Activated CD4-positive, alpha-beta T cell treated with anti-CD3 and anti-CD28 coated beads for 1 hour (primary cell): ENCODE results near the gene STOML1.

Experiments
- DNase-seq: peaks from one replicate; pipeline ENCODE4 v3.0.0-alpha.2; 2020

STOML1 gene

DNA sequence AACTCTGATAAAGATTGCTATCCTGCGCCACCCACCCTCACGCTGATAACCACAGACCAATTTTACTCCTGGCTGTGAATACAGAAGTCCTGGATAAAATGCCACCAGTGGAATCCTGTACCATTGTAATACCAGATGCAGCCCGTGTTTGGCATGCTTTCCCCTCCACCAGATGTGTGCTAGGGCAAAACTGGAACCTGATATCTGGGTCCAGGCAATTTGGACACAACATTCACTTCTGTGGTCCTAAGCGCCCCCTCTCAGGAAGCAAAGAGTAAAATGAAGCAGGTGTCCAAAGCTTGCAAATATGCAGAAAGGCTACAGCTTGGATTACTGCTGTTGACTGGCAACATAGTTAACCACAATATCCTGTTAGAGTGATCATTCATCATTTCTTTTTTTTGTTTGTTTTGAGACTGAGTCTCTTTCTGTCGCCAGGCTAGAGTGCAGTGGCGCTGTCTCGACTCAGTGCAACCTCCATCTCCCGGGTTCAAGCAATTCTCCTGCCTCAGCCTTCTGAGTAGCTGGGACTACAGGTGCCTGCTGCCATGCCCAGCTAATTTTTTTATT, 33.0 kb downstream of the STOML1 start:
- DNase-seq: no peak

DNA sequence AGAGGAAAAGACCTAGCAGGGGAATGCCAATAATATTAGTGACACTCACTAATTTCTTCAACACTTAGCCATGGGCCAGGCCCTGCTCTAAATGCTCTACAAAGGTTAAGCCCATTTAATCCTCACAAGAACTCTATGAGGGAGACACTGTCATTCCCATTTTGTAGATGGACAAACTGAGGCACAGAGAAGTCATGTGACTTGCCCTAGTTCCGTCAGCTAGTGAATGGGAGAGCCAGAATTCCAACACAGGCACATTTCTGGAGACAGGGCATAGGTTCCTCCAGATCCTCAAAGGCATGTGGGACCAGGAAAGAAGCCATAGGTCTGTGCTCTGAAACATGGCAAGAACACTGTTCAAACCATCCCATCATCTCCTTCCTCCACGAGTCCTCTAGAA, 34.3 kb downstream of the STOML1 start:
- no peak for DNase-seq

GRCh38 chr15:73957276-73957675, 34.8 kb downstream of the STOML1 start:
- no peak for DNase-seq

DNA sequence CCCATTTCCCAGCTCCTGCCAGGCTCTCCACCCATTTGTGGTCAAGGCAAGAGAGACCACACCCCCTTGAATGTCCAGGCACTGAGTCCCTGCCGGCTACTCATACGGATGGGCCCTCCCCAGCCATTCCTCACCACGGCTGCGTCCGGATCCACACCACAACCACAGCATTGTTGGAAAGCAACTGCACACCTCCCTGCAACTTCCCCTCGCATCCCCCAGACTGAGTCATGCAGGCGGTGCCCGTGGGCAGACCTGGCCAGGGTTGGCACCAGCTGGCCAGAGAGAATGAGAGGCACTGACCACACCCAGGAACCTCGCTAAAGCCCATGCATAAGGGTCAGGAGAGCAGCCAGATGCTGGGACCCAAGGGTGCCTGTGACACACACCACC, 35.4 kb downstream of the STOML1 start:
- DNase-seq: no peak

DNA sequence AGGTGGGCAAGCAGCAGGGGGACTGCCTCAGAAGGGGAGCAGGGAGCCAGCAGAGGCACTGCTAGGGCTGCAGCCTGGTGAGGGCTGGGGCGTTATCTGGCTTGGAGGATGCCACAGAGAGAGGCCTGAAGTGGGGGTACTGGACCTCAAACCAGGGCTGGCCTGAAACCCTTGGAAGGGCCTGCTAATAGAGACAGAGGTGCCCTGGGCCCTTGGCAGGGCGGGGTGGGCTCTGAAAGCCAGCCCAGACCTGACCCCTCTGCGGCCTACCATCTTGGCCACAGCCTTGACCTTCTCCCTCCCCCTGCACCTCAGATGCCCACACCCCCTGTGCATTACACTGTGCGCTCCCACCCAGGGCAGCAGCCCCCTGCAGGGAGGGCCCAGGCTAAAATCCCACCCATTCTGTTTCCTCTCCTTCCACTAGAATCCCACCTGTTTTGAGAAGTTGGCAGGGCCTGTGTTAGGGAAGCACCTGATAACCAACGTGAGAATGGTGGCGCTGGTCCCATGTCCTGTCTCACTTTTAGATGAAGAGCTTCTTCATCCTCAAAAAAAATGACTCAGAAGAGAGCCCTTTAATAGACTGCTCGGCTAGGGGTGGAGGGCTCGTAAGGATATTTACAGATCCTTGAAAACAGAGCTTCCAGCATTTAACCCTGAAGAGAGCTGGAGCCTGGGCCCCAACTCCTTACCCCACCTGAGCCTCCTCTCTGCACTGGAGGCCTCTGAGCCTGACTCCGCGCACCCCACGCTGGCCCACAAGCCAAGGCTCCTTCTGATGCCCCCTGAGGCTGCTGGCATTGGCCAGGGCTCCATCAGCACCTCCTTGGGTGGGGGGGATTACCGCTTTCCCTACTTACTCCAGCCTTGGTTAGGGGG, 36.0 kb downstream of the STOML1 start:
- DNase-seq: no peak

DNA sequence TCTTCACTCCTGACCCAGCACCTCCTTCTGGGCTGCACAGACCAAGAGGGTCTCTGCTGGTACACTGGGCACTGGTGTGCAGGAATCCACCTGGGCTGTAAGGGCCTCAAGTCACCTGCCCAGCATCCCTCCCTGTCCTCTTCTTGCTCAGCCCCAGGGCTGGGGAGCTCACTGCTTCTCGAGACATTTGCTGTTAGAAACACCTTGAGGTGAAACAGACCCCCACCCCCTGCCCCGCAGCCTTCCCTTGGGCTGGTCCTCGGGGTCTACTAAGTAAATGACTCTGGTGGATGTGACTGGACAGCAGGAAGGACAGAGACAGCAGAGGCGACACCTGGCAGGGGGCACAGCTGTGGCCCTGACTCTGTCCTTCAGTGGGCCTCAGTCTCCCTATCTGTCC, 36.8 kb downstream of the STOML1 start:
- DNase-seq: no peak

DNA sequence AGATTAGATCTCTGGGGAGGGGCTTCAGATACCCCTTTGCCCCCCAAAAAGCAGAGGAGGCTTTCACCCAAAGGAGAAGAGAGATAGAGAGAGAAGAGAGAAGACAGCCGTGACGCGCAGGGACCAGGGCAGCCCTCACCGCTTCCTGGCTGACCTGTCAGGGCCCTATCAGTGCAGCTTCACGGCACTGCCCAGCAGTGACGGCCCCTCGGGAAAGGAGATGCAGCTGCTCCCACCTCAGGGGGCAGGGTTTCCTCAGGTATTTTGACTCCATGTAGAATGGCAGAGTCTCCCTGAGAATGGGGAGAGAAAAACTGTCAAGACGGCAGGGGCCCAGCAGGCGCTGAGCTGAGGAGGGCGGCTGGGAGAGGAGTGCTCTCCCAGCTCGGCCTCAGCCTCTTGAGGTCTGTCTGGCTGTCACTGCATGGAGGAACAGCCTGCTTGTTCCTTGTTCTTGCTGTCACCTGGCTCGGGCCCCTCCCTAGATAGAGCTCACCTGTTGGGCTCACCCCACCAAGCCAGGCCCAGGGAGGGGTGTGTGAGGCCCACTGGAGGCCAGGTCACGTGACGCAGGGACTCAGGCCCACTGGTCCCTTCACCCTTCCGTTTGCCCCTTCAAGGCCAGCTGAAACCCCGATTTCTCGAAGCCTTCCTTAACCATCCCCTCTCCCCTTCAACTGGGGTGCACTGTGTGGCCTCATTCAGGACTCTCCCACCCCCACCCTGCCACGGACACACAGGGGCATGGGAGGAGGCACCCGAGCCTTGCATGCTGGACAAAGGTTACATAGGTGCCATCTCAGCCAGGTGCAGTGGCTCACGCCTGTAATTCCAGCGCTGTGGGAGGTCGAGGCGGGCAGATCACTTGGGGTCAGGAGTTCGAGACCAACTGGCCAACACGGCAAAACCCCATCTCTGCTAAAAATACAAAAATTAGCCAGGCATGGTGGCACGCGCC, 37.6 kb downstream of the STOML1 start:
- no peak for DNase-seq

GRCh38 chr15:73952913-73953750, 39.0 kb downstream of the STOML1 start:
- DNase-seq: no peak

DNA sequence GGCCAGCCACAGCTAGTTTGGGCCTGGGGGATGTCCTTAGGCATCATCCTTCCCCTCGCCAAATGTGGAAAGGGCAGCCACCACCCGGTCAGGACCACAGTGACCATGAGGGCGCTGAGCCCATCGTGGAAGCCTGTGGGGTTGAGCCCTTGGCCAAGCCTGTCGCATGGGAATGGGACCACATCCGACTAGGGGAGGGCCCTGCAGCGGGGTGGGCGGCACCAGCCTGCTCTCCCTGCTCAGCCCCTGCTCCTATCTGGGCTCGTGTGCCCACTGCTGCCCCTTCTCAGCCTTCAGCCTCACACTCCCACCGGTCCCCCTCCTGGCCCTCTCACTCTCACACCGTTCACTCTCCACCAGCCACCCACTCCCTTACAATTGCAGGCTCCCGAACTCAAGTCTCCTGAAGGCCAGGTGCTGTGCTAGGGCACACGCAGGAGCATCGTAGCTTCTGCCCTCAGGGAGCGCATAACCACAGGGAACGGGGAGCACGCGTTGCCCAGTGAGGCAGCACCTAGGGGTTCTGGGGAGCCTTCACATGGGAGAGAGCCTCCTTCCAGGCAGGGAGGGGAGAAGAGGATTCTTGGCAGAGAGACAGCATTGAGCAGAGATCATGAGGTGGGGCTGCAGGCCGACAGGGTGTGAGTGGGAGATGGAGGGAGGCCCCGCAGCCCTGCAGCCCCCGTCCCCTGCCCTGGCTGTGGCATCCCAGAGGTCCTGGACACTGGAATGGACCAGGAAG, 39.8 kb downstream of the STOML1 start:
- DNase-seq: no peak

GRCh38 chr15:73951601-73952000, 40.5 kb downstream of the STOML1 start:
- DNase-seq: no peak

DNA sequence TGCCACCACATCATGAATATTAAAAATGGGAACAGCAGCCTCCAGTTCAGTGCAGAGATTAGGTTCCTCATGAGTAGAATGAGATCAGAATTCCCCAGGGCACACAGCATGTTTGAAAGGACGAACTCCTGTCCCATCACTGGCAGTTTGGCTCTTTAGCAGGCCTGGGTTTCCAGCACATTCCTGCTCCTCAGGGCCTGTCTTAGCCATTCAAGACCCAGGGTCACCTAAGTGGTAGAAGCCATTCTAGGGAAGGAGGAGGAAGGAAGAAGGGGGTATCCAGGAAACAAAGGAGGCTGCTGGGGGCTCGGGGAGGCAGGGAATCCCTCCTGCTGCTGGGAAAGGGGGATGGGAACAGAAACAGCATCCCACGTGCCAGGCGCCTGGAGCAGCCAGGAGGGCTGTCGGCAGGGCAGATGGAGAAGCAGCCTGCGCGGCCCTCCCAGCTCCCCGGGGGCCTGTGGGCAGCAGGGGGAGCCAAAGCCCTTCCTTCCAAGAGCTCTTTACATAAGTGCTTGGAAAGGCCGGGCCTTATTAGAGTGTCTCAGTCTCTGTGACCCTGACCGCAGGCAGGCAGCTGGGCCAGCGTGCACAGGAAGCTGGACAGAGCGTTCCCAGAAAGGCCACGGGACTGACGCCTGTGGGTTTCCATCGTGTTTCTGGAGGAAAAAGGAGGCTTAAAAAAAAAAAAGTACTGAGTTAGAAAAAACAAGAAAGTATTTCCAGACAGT, 41.1 kb downstream of the STOML1 start:
- peak; percentile 60 for DNase-seq

DNA sequence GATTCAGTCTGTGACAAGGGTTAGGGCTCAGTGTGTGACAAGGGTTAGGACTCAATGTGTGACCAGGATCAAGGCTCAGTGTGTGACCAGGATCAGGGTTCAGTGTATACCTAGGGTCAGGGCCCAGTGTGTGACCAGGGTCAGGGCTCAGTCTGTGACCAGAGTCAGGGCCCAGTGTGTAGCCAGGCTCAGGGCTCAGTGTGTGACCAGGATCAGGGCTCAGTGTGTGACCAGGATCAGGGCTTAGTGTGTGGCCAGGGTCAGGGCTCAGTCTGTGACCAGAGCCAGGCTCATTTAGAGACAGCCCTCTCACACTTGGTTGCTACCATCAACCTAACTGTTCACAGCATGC, 41.6 kb downstream of the STOML1 start:
- DNase-seq: no peak

DNA sequence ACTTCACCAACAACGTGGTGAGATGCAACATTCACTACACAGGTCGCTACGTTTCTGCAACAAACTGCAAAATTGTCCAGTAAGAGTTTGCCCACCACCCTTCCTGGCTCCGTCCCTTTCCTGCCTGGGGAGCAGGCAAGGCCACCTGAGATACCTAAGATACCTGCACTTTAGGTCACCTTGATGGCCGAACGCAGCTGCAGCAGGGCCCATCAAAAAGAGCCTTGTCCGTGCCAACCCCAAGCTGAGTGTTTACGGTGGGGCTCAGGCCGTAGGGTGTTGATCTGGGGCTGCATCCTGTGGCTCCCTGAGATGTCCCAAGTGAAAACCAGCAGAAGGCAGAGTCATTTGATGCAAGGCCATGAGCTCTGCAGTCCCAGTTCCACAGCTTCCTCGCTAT, 42.6 kb downstream of the STOML1 start:
- DNase-seq: no peak

DNA sequence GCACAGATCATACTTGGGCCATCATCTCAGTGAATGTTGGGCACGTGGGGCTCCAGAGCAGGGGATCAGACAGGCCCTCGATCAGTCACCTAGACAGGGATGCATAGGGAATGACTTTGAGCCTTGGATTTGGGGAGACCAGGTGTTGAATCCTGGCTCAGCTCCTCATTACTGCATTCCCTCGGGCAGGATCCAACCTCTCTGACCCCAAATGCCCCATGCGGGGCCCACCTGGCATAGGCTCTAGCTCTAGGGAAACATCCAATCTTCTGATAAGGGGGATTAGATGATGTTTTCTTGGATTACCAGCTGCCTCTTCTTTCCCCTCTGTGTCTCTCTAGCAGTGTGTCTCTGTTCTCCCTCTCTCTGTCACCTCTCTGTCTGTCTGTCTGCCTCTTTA, 43.1 kb downstream of the STOML1 start:
- no peak for DNase-seq

- DNase-seq: no peak
These were observed 43.7 kb downstream of the STOML1 start for GRCh38 chr15:73948396-73948795.

DNA sequence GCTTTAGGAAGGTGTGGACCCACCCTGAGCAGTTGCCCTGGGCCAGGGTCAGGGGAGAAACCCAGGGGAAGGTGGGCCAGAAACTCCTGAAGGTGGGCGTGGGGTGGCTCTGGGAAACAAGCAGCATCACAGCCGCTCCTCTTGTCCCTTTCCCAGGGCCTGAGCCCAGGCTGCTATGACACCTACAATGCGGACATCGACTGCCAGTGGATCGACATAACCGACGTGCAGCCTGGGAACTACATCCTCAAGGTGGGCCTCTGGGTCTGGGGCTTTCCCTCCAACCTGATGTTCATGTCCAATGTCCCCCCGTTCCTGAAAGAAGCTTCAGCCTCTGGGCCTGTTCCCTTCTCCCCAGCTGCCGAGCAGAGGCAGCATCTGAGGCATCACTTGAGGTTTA, 44.4 kb downstream of the STOML1 start:
- DNase-seq: no peak

GRCh38 chr15:73946795-73947370, 45.2 kb downstream of the STOML1 start:
- DNase-seq: no peak

DNA sequence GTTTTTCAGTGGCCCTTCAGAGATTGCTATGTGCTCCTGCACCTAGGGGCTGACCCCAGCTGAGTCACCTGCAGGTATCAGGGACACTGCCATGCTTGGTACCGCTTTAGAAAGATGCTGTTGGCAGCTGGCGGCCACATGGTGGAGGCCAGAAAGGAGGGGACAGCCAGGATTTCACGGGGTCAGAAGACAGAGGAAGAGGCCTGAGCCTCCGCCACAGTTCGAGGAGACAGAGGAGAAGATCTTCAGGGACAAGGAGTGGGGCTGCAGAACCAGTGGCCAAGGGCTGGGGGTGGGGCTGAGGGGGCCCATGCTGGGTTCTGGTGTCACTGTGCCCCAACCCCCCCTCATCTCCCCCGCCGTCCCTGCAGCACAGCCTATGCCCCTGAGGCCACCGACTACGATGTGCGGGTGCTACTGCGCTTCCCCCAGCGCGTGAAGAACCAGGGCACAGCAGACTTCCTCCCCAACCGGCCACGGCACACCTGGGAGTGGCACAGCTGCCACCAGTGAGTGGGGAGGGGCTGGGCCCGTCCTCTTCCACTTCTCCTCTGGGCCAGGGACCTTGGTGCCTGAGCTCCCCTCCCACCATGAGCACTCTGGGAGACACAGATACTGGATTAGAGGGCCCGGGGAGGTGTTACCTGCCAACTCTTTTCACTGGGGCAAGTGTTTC, 45.9 kb downstream of the STOML1 start:
- DNase-seq: no peak

DNA sequence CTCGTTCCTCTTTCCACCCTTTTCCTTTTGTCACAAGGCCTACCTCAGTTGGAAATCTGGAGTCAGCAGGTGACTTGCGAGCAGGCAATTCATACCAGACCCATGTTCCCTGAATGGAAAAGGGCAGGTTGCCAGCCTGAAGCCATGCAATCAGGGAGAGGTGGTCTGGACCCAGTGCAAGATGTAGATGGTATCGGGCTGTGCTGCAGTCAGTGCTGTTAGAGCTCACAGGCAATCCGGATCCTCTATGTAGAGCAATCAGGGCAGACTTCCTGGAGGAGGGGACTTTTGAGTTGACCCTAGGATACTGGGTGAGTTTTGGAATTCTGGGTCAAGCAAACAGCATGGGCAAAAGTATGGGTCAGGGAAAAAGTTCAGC, 47.0 kb downstream of the STOML1 start:
- no peak for DNase-seq
